Astrocyte (in vitro differentiated cells and primary cell): ENCODE results near the gene SP3.

ENCODE experiments used
- CTCF ChIP-seq: IDR thresholded peaks from 2 replicates; pipeline ENCODE4 v1.5.1; 2011; ENCODE audit warnings: low read depth, mild to moderate bottlenecking, inconsistent platforms, low read length, moderate library complexity; ENCODE audit not compliant: insufficient read depth
- EZH2 ChIP-seq: IDR thresholded peaks from 2 replicates; pipeline ENCODE4 v1.6.1; 2012; ENCODE audit warnings: mild to moderate bottlenecking, low read length, inconsistent platforms; ENCODE audit not compliant: insufficient read depth

GRCh38 chr2:174012347-174013314, 47.5 kb upstream of the SP3 start:
- TF ChIP-seq CTCF (no peak), EZH2 (no peak)
